ENCODE results near the gene CTPS2.

- TF ChIP-seq GATA2 (IDR thresholded peaks at IDR 0.05; ENCODE audit: low read depth, low read length) (no peak), GATA3 (IDR thresholded peaks at IDR 0.05; ENCODE audit: low read depth, low read length) (no peak)
Observed at GRCh38 chrX:16702700-16703599, 9.5 kb downstream of the CTPS2 start.

Measured in SH-SY5Y (cell line).